ENCODE data around the gene KRTAP9-2. TPM values are rescaled to one million over a fixed set of nuclear protein-coding genes. Genes with fewer than 3 reads are reported as not detected.
"Not testable (repeated sequence)": the region's sequence is repeated elsewhere in the genome, so short reads cannot be mapped to it uniquely, and the experiment has no call there.

KRTAP9-2 gene
- total and polyA plus RNA-seq, 4 donors, result not detected

DNA sequence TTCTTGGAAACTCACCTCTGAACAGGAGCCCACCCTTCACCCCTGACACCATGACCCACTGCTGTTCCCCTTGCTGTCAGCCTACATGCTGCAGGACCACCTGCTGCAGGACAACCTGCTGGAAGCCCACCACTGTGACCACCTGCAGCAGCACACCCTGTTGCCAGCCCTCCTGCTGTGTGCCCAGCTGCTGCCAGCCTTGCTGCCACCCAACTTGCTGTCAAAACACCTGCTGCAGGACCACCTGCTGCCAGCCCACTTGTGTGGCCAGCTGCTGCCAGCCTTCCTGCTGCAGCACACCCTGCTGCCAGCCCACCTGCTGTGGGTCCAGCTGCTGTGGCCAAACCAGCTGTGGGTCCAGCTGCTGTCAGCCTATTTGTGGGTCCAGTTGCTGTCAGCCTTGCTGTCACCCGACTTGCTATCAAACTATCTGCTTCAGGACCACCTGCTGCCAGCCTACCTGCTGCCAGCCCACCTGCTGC is 36.6 kb upstream of the KRTAP9-2 start, which contains the start of gene KRTAP9-1:
Gene KRTAP9-1, plus strand, starts transcription at position 51 of the 482 bp plus-strand sequence. Its CDS starts 0 bp downstream, at position 51.
- H3K27ac ChIP-seq (ENCODE audit: low read depth in 1 of 2, low read length in 2 of 2); DNase-seq; H3K4me1 ChIP-seq (ENCODE audit: control insufficient read depth in 1 of 2, insufficient read depth in 2 of 2, low read length in 2 of 2); H3K4me3 ChIP-seq (ENCODE audit: low read length in 2 of 2); H3K27me3 ChIP-seq (ENCODE audit: control insufficient read depth in 1 of 2, insufficient read depth in 2 of 2, low read length in 1 of 2); H3K9me3 ChIP-seq (ENCODE audit: control insufficient read depth, low read length); intact Hi-C loops (cut with DNase I); ATAC-seq (ENCODE audit: low FRiP score); H3K36me3 ChIP-seq (ENCODE audit: control insufficient read depth in 1 of 2, insufficient read depth in 2 of 2, low read length in 1 of 2): not testable (repeated sequence)
- 64 to 72% methylated on average over 1 of the region's 1 CpG for WGBS, 2 donors

GRCh38 chr17:41190328-41190727 is 36.1 kb upstream of the KRTAP9-2 start:
- Histone ChIP-seq H3K4me1 (ENCODE audit: control insufficient read depth in 1 of 2, insufficient read depth in 2 of 2, low read length in 2 of 2) (no peaks in the 10 kb centered on the region), H3K4me3 (ENCODE audit: low read length in 2 of 2) (no peak overlapping the region), H3K27ac (ENCODE audit: low read depth in 1 of 2, low read length in 2 of 2) (no peak overlapping the region), H3K9me3 (ENCODE audit: control insufficient read depth, low read length) (peaks cover 2% of the 10 kb centered on the region), H3K36me3 (ENCODE audit: control insufficient read depth in 1 of 2, insufficient read depth in 2 of 2, low read length in 1 of 2) (no peaks in the 10 kb centered on the region), H3K27me3 (ENCODE audit: control insufficient read depth in 1 of 2, insufficient read depth in 2 of 2, low read length in 1 of 2) (peaks cover 0 to 2% of the 10 kb centered on the region in 2 donors)
- WGBS, 2 donors, result 82 to 88% methylated on average over 3 of the region's 3 CpGs
- no peak for DNase-seq
- intact Hi-C loops (cut with DNase I), result no loop called here
- no peak for ATAC-seq (ENCODE audit: low FRiP score)

GRCh38 chr17:41196068-41196467 is 30.4 kb upstream of the KRTAP9-2 start:
- WGBS, 2 donors, result 13 to 29% methylated on average over 1 of the region's 1 CpG
- Histone ChIP-seq H3K4me3 (ENCODE audit: low read length in 2 of 2) (no peak overlapping the region), H3K9me3 (ENCODE audit: control insufficient read depth, low read length) (no peaks in the 10 kb centered on the region), H3K27me3 (ENCODE audit: control insufficient read depth in 1 of 2, insufficient read depth in 2 of 2, low read length in 1 of 2) (no peaks in the 10 kb centered on the region), H3K36me3 (ENCODE audit: control insufficient read depth in 1 of 2, insufficient read depth in 2 of 2, low read length in 1 of 2) (no peaks in the 10 kb centered on the region), H3K4me1 (ENCODE audit: control insufficient read depth in 1 of 2, insufficient read depth in 2 of 2, low read length in 2 of 2) (no peaks in the 10 kb centered on the region), H3K27ac (ENCODE audit: low read depth in 1 of 2, low read length in 2 of 2) (no peak overlapping the region)
- DNase-seq (no peak), ATAC-seq (ENCODE audit: low FRiP score) (no peak)
- intact Hi-C loops (cut with DNase I), result no loop called here

DNA sequence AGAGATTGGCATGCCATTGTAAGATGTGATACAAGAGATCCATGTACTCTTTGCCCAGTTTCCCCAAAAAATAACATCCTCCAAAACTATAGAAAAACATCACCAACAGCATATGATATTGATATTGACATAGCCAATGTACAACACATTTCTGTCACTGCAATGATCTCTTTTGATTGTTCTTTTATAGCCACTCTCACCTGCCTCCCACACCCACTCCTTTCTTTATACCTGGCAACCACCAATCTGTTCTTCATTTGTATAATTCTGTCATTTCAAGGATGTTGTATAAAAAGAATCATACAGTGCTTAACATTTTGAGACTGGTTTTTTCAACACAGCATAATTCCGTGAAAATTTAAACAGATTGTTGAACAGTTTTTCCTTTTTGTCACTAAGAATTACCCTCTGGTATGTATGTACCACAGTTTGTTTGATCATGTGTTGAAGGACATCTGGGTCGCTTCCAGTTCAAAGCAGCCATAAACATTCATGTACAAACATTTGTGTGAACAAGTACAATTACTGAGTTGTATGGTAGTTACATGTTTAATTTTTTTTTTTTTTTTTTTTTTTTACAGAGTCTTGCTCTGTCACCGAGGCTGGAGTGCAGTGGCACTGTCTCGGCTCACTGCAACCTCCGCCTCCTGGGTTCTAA is 26.9 kb upstream of the KRTAP9-2 start:
- no peaks in the 10 kb centered on the region for H3K4me1 ChIP-seq (ENCODE audit: control insufficient read depth in 1 of 2, insufficient read depth in 2 of 2, low read length in 2 of 2)
- H3K27me3 ChIP-seq (ENCODE audit: control insufficient read depth in 1 of 2, insufficient read depth in 2 of 2, low read length in 1 of 2), result no peaks in the 10 kb centered on the region
- no peak overlapping the region for H3K27ac ChIP-seq (ENCODE audit: low read depth in 1 of 2, low read length in 2 of 2)
- no peak for ATAC-seq (ENCODE audit: low FRiP score)
- no peaks in the 10 kb centered on the region for H3K36me3 ChIP-seq (ENCODE audit: control insufficient read depth in 1 of 2, insufficient read depth in 2 of 2, low read length in 1 of 2)
- H3K4me3 ChIP-seq (ENCODE audit: low read length in 2 of 2), result no peak overlapping the region
- DNase-seq, result no peak
- WGBS, 2 donors, result 62 to 67% methylated on average over 5 of the region's 5 CpGs
- intact Hi-C loops (cut with DNase I), result no loop called here
- H3K9me3 ChIP-seq (ENCODE audit: control insufficient read depth, low read length), result no peaks in the 10 kb centered on the region

DNA sequence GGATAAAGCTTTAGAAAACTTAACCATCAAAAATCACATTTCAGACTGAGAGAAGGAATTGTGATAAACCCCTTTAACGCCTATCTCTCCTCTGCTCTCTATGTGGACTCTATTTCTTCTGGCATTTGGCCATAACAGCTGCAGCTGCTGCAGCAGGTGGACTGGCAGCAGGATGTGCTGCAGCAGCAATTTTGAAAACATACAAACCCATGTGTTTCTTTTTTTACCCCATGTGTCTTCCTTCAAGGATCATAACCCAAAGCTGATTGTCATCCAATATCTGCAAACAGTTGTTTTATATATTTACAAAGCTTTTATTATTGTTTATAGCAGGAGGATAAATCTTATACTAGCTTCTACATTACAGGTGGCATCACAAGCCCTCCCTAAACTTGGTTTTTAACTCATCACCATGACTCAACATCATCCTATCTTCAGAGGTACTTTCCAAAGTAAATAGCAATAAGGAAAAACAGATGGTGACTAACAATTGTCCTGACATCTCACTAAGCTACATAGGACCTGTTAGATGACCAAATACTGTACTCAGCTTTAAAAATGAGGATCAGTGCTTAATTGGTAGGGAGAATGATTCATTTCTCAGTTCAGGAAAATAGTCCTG is 14.5 kb upstream of the KRTAP9-2 start:
- no peak overlapping the region for H3K27ac ChIP-seq (ENCODE audit: low read depth in 1 of 2, low read length in 2 of 2)
- H3K4me3 ChIP-seq (ENCODE audit: low read length in 2 of 2), result no peak overlapping the region
- no peaks in the 10 kb centered on the region for H3K36me3 ChIP-seq (ENCODE audit: control insufficient read depth in 1 of 2, insufficient read depth in 2 of 2, low read length in 1 of 2)
- no peaks in the 10 kb centered on the region for H3K27me3 ChIP-seq (ENCODE audit: control insufficient read depth in 1 of 2, insufficient read depth in 2 of 2, low read length in 1 of 2)
- DNase-seq (no peak), ATAC-seq (ENCODE audit: low FRiP score) (no peak)
- intact Hi-C loops (cut with DNase I), result no loop called here
- H3K4me1 ChIP-seq (ENCODE audit: control insufficient read depth in 1 of 2, insufficient read depth in 2 of 2, low read length in 2 of 2), result no peaks in the 10 kb centered on the region
- 35 to 51% methylated on average over 1 of the region's 1 CpG for WGBS, 2 donors
- peaks cover 2% of the 10 kb centered on the region for H3K9me3 ChIP-seq (ENCODE audit: control insufficient read depth, low read length)

GRCh38 chr17:41212524-41213169 is 13.8 kb upstream of the KRTAP9-2 start:
- 60 to 63% methylated on average over 7 of the region's 7 CpGs for WGBS, 2 donors
- H3K36me3 ChIP-seq (ENCODE audit: control insufficient read depth in 1 of 2, insufficient read depth in 2 of 2, low read length in 1 of 2), result no peaks in the 10 kb centered on the region
- intact Hi-C loops (cut with DNase I), result no loop called here
- H3K4me3 ChIP-seq (ENCODE audit: low read length in 2 of 2), result no peak overlapping the region
- no peaks in the 10 kb centered on the region for H3K4me1 ChIP-seq (ENCODE audit: control insufficient read depth in 1 of 2, insufficient read depth in 2 of 2, low read length in 2 of 2)
- DNase-seq (no peak), ATAC-seq (ENCODE audit: low FRiP score) (no peak)
- no peak overlapping the region for H3K27ac ChIP-seq (ENCODE audit: low read depth in 1 of 2, low read length in 2 of 2)
- H3K9me3 ChIP-seq (ENCODE audit: control insufficient read depth, low read length), result peaks cover 2% of the 10 kb centered on the region
- no peaks in the 10 kb centered on the region for H3K27me3 ChIP-seq (ENCODE audit: control insufficient read depth in 1 of 2, insufficient read depth in 2 of 2, low read length in 1 of 2)

GRCh38 chr17:41215681-41216080 is 10.8 kb upstream of the KRTAP9-2 start:
- 51 to 55% methylated on average over 1 of the region's 1 CpG for WGBS, 2 donors
- DNase-seq (no peak), ATAC-seq (ENCODE audit: low FRiP score) (no peak)
- intact Hi-C loops (cut with DNase I), result no loop called here
- Histone ChIP-seq H3K27ac (ENCODE audit: low read depth in 1 of 2, low read length in 2 of 2) (no peak overlapping the region), H3K27me3 (ENCODE audit: control insufficient read depth in 1 of 2, insufficient read depth in 2 of 2, low read length in 1 of 2) (no peaks in the 10 kb centered on the region), H3K9me3 (ENCODE audit: control insufficient read depth, low read length) (no peaks in the 10 kb centered on the region), H3K4me1 (ENCODE audit: control insufficient read depth in 1 of 2, insufficient read depth in 2 of 2, low read length in 2 of 2) (no peaks in the 10 kb centered on the region), H3K36me3 (ENCODE audit: control insufficient read depth in 1 of 2, insufficient read depth in 2 of 2, low read length in 1 of 2) (no peaks in the 10 kb centered on the region), H3K4me3 (ENCODE audit: low read length in 2 of 2) (no peak overlapping the region)

- intact Hi-C loops (cut with DNase I), result no loop called here
- no peaks in the 10 kb centered on the region for H3K36me3 ChIP-seq (ENCODE audit: control insufficient read depth in 1 of 2, insufficient read depth in 2 of 2, low read length in 1 of 2)
- H3K4me3 ChIP-seq (ENCODE audit: low read length in 2 of 2), result no peak overlapping the region
- DNase-seq, result no peak
- no peak overlapping the region for H3K27ac ChIP-seq (ENCODE audit: low read depth in 1 of 2, low read length in 2 of 2)
- no peaks in the 10 kb centered on the region for H3K9me3 ChIP-seq (ENCODE audit: control insufficient read depth, low read length)
- no peaks in the 10 kb centered on the region for H3K4me1 ChIP-seq (ENCODE audit: control insufficient read depth in 1 of 2, insufficient read depth in 2 of 2, low read length in 2 of 2)
- H3K27me3 ChIP-seq (ENCODE audit: control insufficient read depth in 1 of 2, insufficient read depth in 2 of 2, low read length in 1 of 2), result no peaks in the 10 kb centered on the region
- ATAC-seq (ENCODE audit: low FRiP score), result no peak
- WGBS, 2 donors, result 32 to 40% methylated on average over 2 of the region's 2 CpGs
Measured at GRCh38 chr17:41223821-41224220, 2.6 kb upstream of the KRTAP9-2 start.
